ENCODE measurements around the gene TOM1L2.
A peak's percentile ranks its signal among the peaks of the same experiment; 100 is the strongest.

The TOM1L2 gene

DNA sequence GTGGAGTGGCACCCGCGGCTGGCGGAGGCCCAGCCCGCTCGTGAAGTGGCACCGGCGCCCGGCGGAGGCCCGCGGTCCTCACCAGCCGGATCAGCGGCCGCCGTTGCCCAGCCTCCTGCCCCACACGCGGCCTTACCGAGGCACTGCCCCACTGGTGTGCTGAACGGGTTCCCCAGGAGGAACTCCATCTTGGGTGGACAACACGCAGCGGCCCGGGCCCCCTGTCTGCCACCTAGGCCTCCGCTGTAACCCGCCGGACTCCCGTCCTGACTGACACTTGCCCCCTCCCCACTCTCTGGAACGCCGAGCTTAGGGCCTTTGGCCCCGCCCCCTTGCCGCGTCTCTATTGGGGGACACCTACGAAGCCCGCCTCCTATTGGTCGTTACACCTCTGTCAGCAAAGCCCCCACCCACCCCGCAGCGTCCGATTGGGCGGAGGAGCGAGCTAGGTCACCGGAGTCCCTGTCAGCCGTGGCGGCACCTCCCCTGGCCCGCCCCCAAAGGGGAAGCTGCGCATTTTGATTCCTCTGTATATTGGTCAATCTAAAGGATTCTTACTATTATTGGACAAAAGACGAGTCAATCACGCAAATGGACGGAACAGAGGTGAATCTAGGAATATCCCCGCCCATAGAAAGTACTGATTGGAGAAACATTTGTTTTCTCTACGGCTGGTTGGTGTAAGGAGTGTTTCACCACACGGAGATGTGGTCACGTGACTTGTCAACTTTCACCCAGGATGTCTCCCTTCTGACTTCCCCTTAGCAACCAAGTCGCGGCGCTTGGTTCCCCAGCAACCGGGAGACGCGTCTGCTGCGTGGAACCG, at the start of gene TOM1L2, which contains the start of gene DRC3:
TOM1L2 (minus strand) TSS at position 275 of the 826 bp plus-strand sequence; CDS start at position 188, 87 bp downstream.
DRC3 (plus strand) TSS at position 737 of the 826 bp plus-strand sequence. CDS start 4,737 bp downstream, outside the sequence.
- H3K4me1 ChIP-seq (ENCODE audit: control insufficient read depth in 1 of 2, insufficient read depth in 2 of 2, low read length in 2 of 2): peaks cover 19% of the 10 kb centered on the region in 2 donors
- no peaks in the 10 kb centered on the region for H3K27me3 ChIP-seq (ENCODE audit: control insufficient read depth in 1 of 2, insufficient read depth in 2 of 2, low read length in 2 of 2)
- H3K9ac ChIP-seq (ENCODE audit: low read depth in 1 of 2, low read length in 2 of 2): peak within 1 kb of the TSS; percentile 74 to 80
- H3K36me3 ChIP-seq (ENCODE audit: control insufficient read depth in 1 of 2, insufficient read depth in 2 of 2, low read length in 2 of 2): no peaks in the 10 kb centered on the region
- peak within 1 kb of the TSS; percentile 86 to 91 for H3K4me3 ChIP-seq (ENCODE audit: low read depth in 1 of 2, low read length in 2 of 2)
- no peaks in the 10 kb centered on the region for H3K9me3 ChIP-seq (ENCODE audit: control insufficient read depth in 1 of 2, low read length in 2 of 2)
- peak within 1 kb of the TSS; percentile 74 for H3K27ac ChIP-seq (ENCODE audit: low read depth, low read length)

DNA sequence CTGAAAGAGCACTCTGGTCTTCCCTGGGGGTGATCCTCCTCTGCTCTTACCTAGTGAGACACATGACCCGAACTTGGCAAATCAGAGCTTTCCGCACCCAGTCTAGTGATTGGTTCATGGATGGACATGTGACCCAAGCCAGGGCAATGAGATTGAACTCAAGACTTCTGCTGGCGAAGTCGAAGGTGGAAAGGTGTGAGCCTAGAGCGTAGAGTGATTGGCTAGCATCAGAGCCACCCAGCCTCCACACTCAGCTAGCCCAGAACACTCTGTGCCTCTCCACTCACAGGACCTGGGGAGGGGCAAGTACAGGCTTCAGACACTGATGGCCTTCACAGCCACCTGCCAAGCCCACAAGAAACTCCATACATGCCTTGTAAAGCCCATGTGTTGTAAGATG, 49.2 kb upstream of the TOM1L2 start:
- no peak overlapping the region for H3K9ac ChIP-seq (ENCODE audit: low read depth in 1 of 2, low read length in 2 of 2)
- H3K9me3 ChIP-seq (ENCODE audit: control insufficient read depth in 1 of 2, low read length in 2 of 2): no peaks in the 10 kb centered on the region
- no peak overlapping the region for H3K4me3 ChIP-seq (ENCODE audit: low read depth in 1 of 2, low read length in 2 of 2)
- no peak overlapping the region for H3K27ac ChIP-seq (ENCODE audit: low read depth, low read length)
- H3K27me3 ChIP-seq (ENCODE audit: control insufficient read depth in 1 of 2, insufficient read depth in 2 of 2, low read length in 2 of 2): no peaks in the 10 kb centered on the region
- peaks cover 20 to 55% of the 10 kb centered on the region in 2 donors for H3K36me3 ChIP-seq (ENCODE audit: control insufficient read depth in 1 of 2, insufficient read depth in 2 of 2, low read length in 2 of 2)
- no peaks in the 10 kb centered on the region for H3K4me1 ChIP-seq (ENCODE audit: control insufficient read depth in 1 of 2, insufficient read depth in 2 of 2, low read length in 2 of 2)

DNA sequence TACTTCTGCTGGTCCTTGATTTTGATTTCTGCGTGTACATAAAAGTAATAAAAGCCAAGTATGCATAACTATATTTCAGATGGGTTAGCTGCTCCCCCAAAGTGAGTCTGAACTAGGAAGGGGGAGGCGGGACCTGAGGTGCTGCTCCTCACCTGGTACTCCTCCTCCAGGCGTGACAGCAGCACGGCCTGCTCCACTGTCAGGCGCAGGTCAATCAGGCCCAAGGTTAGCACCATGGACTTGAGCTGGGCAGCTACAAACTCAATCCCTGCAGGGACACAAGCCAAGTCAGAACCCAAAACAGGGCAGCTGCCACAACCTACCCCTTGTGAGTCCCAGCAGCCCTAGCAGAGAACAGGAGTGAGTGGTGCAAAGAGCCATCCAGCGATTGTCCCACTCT, 48.8 kb upstream of the TOM1L2 start:
- Histone ChIP-seq H3K27me3 (ENCODE audit: control insufficient read depth in 1 of 2, insufficient read depth in 2 of 2, low read length in 2 of 2) (no peaks in the 10 kb centered on the region), H3K9ac (ENCODE audit: low read depth in 1 of 2, low read length in 2 of 2) (no peak overlapping the region), H3K36me3 (ENCODE audit: control insufficient read depth in 1 of 2, insufficient read depth in 2 of 2, low read length in 2 of 2) (peaks cover 16 to 52% of the 10 kb centered on the region in 2 donors), H3K9me3 (ENCODE audit: control insufficient read depth in 1 of 2, low read length in 2 of 2) (no peaks in the 10 kb centered on the region), H3K27ac (ENCODE audit: low read depth, low read length) (no peak overlapping the region), H3K4me3 (ENCODE audit: low read depth in 1 of 2, low read length in 2 of 2) (no peak overlapping the region), H3K4me1 (ENCODE audit: control insufficient read depth in 1 of 2, insufficient read depth in 2 of 2, low read length in 2 of 2) (no peaks in the 10 kb centered on the region)

DNA sequence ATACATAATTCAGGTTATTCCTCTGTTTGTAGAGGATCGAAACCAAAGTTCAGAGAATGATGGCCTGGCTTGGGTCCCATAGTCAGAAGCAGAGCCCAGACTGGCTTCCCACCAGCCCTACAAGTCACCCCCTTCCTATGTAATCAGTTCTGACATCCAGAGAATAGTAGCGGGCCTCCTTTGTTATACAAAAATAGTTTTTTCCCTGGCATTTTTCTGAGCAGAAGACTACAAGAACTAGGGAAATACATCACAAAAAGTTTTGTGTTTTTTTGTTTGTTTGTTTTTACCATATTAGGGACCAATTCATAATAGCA, 47.6 kb upstream of the TOM1L2 start:
- no peak overlapping the region for H3K9ac ChIP-seq (ENCODE audit: low read depth in 1 of 2, low read length in 2 of 2)
- no peaks in the 10 kb centered on the region for H3K9me3 ChIP-seq (ENCODE audit: control insufficient read depth in 1 of 2, low read length in 2 of 2)
- H3K4me3 ChIP-seq (ENCODE audit: low read depth in 1 of 2, low read length in 2 of 2): no peak overlapping the region
- no peaks in the 10 kb centered on the region for H3K4me1 ChIP-seq (ENCODE audit: control insufficient read depth in 1 of 2, insufficient read depth in 2 of 2, low read length in 2 of 2)
- no peaks in the 10 kb centered on the region for H3K27me3 ChIP-seq (ENCODE audit: control insufficient read depth in 1 of 2, insufficient read depth in 2 of 2, low read length in 2 of 2)
- no peak overlapping the region for H3K27ac ChIP-seq (ENCODE audit: low read depth, low read length)
- H3K36me3 ChIP-seq (ENCODE audit: control insufficient read depth in 1 of 2, insufficient read depth in 2 of 2, low read length in 2 of 2): peaks cover 15 to 53% of the 10 kb centered on the region in 2 donors

GRCh38 chr17:18018411-18018921, 46.3 kb upstream of the TOM1L2 start:
- Histone ChIP-seq H3K4me3 (ENCODE audit: low read depth in 1 of 2, low read length in 2 of 2) (no peak overlapping the region), H3K27me3 (ENCODE audit: control insufficient read depth in 1 of 2, insufficient read depth in 2 of 2, low read length in 2 of 2) (no peaks in the 10 kb centered on the region), H3K4me1 (ENCODE audit: control insufficient read depth in 1 of 2, insufficient read depth in 2 of 2, low read length in 2 of 2) (no peaks in the 10 kb centered on the region), H3K9ac (ENCODE audit: low read depth in 1 of 2, low read length in 2 of 2) (no peak overlapping the region), H3K27ac (ENCODE audit: low read depth, low read length) (no peak overlapping the region), H3K9me3 (ENCODE audit: control insufficient read depth in 1 of 2, low read length in 2 of 2) (no peaks in the 10 kb centered on the region), H3K36me3 (ENCODE audit: control insufficient read depth in 1 of 2, insufficient read depth in 2 of 2, low read length in 2 of 2) (peaks cover 15 to 48% of the 10 kb centered on the region in 2 donors)

GRCh38 chr17:18017958-18018357, 45.8 kb upstream of the TOM1L2 start:
- Histone ChIP-seq H3K36me3 (ENCODE audit: control insufficient read depth in 1 of 2, insufficient read depth in 2 of 2, low read length in 2 of 2) (peaks cover 15 to 48% of the 10 kb centered on the region in 2 donors), H3K9me3 (ENCODE audit: control insufficient read depth in 1 of 2, low read length in 2 of 2) (no peaks in the 10 kb centered on the region), H3K4me1 (ENCODE audit: control insufficient read depth in 1 of 2, insufficient read depth in 2 of 2, low read length in 2 of 2) (no peaks in the 10 kb centered on the region), H3K27ac (ENCODE audit: low read depth, low read length) (no peak overlapping the region), H3K4me3 (ENCODE audit: low read depth in 1 of 2, low read length in 2 of 2) (no peak overlapping the region), H3K27me3 (ENCODE audit: control insufficient read depth in 1 of 2, insufficient read depth in 2 of 2, low read length in 2 of 2) (no peaks in the 10 kb centered on the region), H3K9ac (ENCODE audit: low read depth in 1 of 2, low read length in 2 of 2) (no peak overlapping the region)

DNA sequence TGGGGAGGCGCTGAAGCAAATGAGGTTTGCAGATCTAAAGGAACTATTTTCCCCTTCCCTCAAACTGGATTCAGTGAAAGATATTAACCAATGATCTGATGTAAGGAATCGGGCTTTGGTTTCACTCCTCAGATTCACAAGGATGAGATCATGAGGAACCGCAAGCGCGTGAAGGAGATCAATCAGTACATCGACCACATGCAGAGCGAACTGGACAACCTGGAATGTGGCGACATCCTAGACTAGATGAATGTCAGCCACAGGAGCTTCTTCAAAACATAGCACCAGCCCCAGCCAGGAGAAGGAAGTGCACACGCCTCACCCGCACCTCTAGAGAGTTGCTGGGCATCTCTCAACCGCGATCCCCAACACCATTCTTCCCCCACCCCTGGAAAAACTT, 44.2 kb upstream of the TOM1L2 start:
- no peak overlapping the region for H3K27ac ChIP-seq (ENCODE audit: low read depth, low read length)
- no peak overlapping the region for H3K4me3 ChIP-seq (ENCODE audit: low read depth in 1 of 2, low read length in 2 of 2)
- H3K27me3 ChIP-seq (ENCODE audit: control insufficient read depth in 1 of 2, insufficient read depth in 2 of 2, low read length in 2 of 2): no peaks in the 10 kb centered on the region
- no peaks in the 10 kb centered on the region for H3K9me3 ChIP-seq (ENCODE audit: control insufficient read depth in 1 of 2, low read length in 2 of 2)
- H3K4me1 ChIP-seq (ENCODE audit: control insufficient read depth in 1 of 2, insufficient read depth in 2 of 2, low read length in 2 of 2): no peaks in the 10 kb centered on the region
- H3K36me3 ChIP-seq (ENCODE audit: control insufficient read depth in 1 of 2, insufficient read depth in 2 of 2, low read length in 2 of 2): peaks cover 10 to 44% of the 10 kb centered on the region in 2 donors
- no peak overlapping the region for H3K9ac ChIP-seq (ENCODE audit: low read depth in 1 of 2, low read length in 2 of 2)

DNA sequence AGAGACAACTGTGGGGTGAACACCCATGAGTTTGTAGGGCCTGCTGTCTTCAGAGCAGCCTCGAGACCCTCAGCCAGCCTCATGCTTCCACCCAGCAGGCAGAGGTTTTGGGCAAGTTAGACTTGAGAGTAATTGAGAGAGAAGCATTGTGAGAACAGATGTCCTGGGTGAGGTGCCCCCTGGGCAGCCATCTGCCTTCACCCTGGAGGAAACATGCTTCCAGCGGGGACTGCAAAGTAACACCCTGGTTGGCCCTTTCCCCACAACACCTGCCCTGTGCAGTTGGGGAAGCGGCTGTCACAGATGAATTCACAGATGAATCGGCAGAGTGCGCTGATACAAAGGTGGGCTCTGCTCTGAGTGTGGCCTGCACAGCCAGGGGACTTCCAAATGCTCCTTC, 43.4 kb upstream of the TOM1L2 start:
- no peaks in the 10 kb centered on the region for H3K27me3 ChIP-seq (ENCODE audit: control insufficient read depth in 1 of 2, insufficient read depth in 2 of 2, low read length in 2 of 2)

GRCh38 chr17:18014006-18014405, 41.8 kb upstream of the TOM1L2 start:
- Histone ChIP-seq H3K9me3 (ENCODE audit: control insufficient read depth in 1 of 2, low read length in 2 of 2) (no peaks in the 10 kb centered on the region), H3K4me1 (ENCODE audit: control insufficient read depth in 1 of 2, insufficient read depth in 2 of 2, low read length in 2 of 2) (no peaks in the 10 kb centered on the region), H3K4me3 (ENCODE audit: low read depth in 1 of 2, low read length in 2 of 2) (no peak overlapping the region), H3K36me3 (ENCODE audit: control insufficient read depth in 1 of 2, insufficient read depth in 2 of 2, low read length in 2 of 2) (peaks cover 3 to 39% of the 10 kb centered on the region in 2 donors), H3K27me3 (ENCODE audit: control insufficient read depth in 1 of 2, insufficient read depth in 2 of 2, low read length in 2 of 2) (no peaks in the 10 kb centered on the region), H3K27ac (ENCODE audit: low read depth, low read length) (no peak overlapping the region), H3K9ac (ENCODE audit: low read depth in 1 of 2, low read length in 2 of 2) (no peak overlapping the region)

More for the DNA sequence above, 43.4 kb upstream of the TOM1L2 start:
- Histone ChIP-seq H3K9ac (ENCODE audit: low read depth in 1 of 2, low read length in 2 of 2) (no peak overlapping the region), H3K36me3 (ENCODE audit: control insufficient read depth in 1 of 2, insufficient read depth in 2 of 2, low read length in 2 of 2) (peaks cover 6 to 45% of the 10 kb centered on the region in 2 donors), H3K4me3 (ENCODE audit: low read depth in 1 of 2, low read length in 2 of 2) (no peak overlapping the region), H3K27ac (ENCODE audit: low read depth, low read length) (no peak overlapping the region), H3K4me1 (ENCODE audit: control insufficient read depth in 1 of 2, insufficient read depth in 2 of 2, low read length in 2 of 2) (no peaks in the 10 kb centered on the region), H3K9me3 (ENCODE audit: control insufficient read depth in 1 of 2, low read length in 2 of 2) (no peaks in the 10 kb centered on the region)

DNA sequence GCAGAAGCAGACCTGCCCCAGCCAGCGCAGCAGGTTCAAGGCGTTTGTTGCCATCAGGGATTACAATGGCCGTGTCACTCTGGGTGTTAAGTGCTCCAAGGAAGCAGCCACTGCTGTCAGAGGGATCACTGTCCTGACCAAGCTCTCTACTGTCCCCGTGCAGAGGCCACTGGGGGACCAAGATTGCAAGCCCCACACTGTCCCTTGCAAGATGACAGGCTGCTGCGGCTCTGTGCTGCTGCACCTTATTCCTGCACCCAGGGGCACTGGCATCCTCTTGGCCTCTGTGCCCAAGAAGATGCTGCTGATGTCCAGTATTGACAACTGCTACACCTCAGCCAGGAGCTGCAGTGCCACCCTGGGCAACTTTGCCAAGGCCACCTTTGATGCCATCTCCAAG, 39.1 kb upstream of the TOM1L2 start:
- H3K36me3 ChIP-seq (ENCODE audit: control insufficient read depth in 1 of 2, insufficient read depth in 2 of 2, low read length in 2 of 2): peaks cover 3 to 38% of the 10 kb centered on the region in 2 donors
- no peaks in the 10 kb centered on the region for H3K9me3 ChIP-seq (ENCODE audit: control insufficient read depth in 1 of 2, low read length in 2 of 2)
- no peaks in the 10 kb centered on the region for H3K4me1 ChIP-seq (ENCODE audit: control insufficient read depth in 1 of 2, insufficient read depth in 2 of 2, low read length in 2 of 2)
- no peak overlapping the region for H3K9ac ChIP-seq (ENCODE audit: low read depth in 1 of 2, low read length in 2 of 2)
- H3K27me3 ChIP-seq (ENCODE audit: control insufficient read depth in 1 of 2, insufficient read depth in 2 of 2, low read length in 2 of 2): no peaks in the 10 kb centered on the region
- H3K4me3 ChIP-seq (ENCODE audit: low read depth in 1 of 2, low read length in 2 of 2): no peak overlapping the region
- H3K27ac ChIP-seq (ENCODE audit: low read depth, low read length): no peak overlapping the region

Data from duodenal mucosa (tissue), 2 donors.